Measurements from ENCODE around the gene SIGLEC6.

SIGLEC6 gene

GRCh38 chr19:51531349-51532315 lies at the start of gene SIGLEC6:
Gene SIGLEC6, minus strand, starts transcription at chr19:51531670. Its CDS starts 22 bp downstream, at chr19:51531648.
- intact Hi-C loops (cut with DNase I) = no loop called here
- DNase-seq = peak in 39 of 42 donors; percentile 10 to 74 (median 47)

GRCh38 chr19:51576850-51577249 lies 45.4 kb upstream of the SIGLEC6 start:
- DNase-seq = no peak
- intact Hi-C loops (cut with DNase I) = no loop called here

GRCh38 chr19:51573331-51573730 lies 41.9 kb upstream of the SIGLEC6 start:
- peak in 1 of 42 donors; percentile 7 for DNase-seq
- intact Hi-C loops (cut with DNase I) = no loop called here

GRCh38 chr19:51572908-51573307 lies 41.4 kb upstream of the SIGLEC6 start:
- intact Hi-C loops (cut with DNase I) = no loop called here
- no peak for DNase-seq

- no peak for DNase-seq
- intact Hi-C loops (cut with DNase I) = no loop called here
These were observed 40.9 kb upstream of the SIGLEC6 start for GRCh38 chr19:51572410-51572809.

GRCh38 chr19:51571599-51571998 lies 40.1 kb upstream of the SIGLEC6 start:
- intact Hi-C loops (cut with DNase I) = no loop called here
- DNase-seq = no peak

GRCh38 chr19:51570962-51571575 lies 39.6 kb upstream of the SIGLEC6 start, which contains the start of gene ZNF175:
Gene ZNF175, plus strand, starts transcription at chr19:51571283. Its CDS starts 2,047 bp downstream, at chr19:51573330.
- intact Hi-C loops (cut with DNase I) = no loop called here

GRCh38 chr19:51568456-51568855 lies 37.0 kb upstream of the SIGLEC6 start:
- DNase-seq = no peak
- intact Hi-C loops (cut with DNase I) = no loop called here

More at GRCh38 chr19:51570962-51571575, 39.6 kb upstream of the SIGLEC6 start, which contains the start of gene ZNF175:
- peak; percentile 84 to 98 (median 95) for DNase-seq

- intact Hi-C loops (cut with DNase I) = no loop called here
- DNase-seq = no peak
These were observed 36.1 kb upstream of the SIGLEC6 start for GRCh38 chr19:51567583-51567982.

GRCh38 chr19:51566489-51567100 lies 35.1 kb upstream of the SIGLEC6 start:
- intact Hi-C loops (cut with DNase I) = no loop called here
- no peak for DNase-seq

GRCh38 chr19:51565583-51565982 lies 34.1 kb upstream of the SIGLEC6 start:
- DNase-seq = no peak
- intact Hi-C loops (cut with DNase I) = no loop called here

- intact Hi-C loops (cut with DNase I) = no loop called here
- no peak for DNase-seq
These were observed 33.3 kb upstream of the SIGLEC6 start for GRCh38 chr19:51564791-51565190.

- intact Hi-C loops (cut with DNase I) = no loop called here
- DNase-seq = no peak
These were observed 28.9 kb upstream of the SIGLEC6 start for GRCh38 chr19:51560339-51560738.

- intact Hi-C loops (cut with DNase I) = no loop called here
- DNase-seq = no peak
These were observed 27.8 kb upstream of the SIGLEC6 start for GRCh38 chr19:51559240-51559639.

- DNase-seq = peak in 39 of 42 donors; percentile 18 to 79 (median 51)
- intact Hi-C loops (cut with DNase I) = no loop called here
These were observed 21.7 kb upstream of the SIGLEC6 start for GRCh38 chr19:51552996-51553725.

GRCh38 chr19:51552608-51552995 lies 21.1 kb upstream of the SIGLEC6 start:
- DNase-seq = no peak
- intact Hi-C loops (cut with DNase I) = no loop called here

GRCh38 chr19:51551673-51552432 lies 20.4 kb upstream of the SIGLEC6 start:
- intact Hi-C loops (cut with DNase I) = no loop called here
- DNase-seq = no peak

All from head of caudate nucleus (tissue), 42 donors.